ENCODE measurements around the gene CFLAR. TPM values are rescaled to one million over a fixed set of nuclear protein-coding genes. Genes with fewer than 3 reads are reported as not detected.
"Not testable (repeated sequence)": the region's sequence is repeated elsewhere in the genome, so short reads cannot be mapped to it uniquely, and the experiment has no call there.

CFLAR gene
- total RNA-seq, 1 donor from 2014 or later, result 47.5 TPM

DNA sequence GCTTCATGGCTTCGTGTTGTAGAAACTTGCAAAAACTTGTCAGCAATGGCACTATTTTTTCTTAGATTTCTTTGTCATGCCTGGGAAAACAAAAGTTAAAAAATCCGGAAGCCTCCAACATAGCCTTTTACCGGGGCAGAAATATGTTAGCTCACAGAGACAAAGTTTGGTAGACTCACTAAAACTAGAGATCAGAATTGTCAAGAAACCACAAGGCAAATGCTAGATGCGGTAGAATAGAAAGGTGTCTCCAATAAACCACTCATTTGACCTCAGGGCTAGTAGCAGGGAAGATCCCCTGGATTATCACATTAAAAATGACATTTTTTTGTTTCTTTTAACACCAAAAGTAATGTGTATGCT is 67.4 kb downstream of the CFLAR start:
- TF ChIP-seq, protein P1, sequence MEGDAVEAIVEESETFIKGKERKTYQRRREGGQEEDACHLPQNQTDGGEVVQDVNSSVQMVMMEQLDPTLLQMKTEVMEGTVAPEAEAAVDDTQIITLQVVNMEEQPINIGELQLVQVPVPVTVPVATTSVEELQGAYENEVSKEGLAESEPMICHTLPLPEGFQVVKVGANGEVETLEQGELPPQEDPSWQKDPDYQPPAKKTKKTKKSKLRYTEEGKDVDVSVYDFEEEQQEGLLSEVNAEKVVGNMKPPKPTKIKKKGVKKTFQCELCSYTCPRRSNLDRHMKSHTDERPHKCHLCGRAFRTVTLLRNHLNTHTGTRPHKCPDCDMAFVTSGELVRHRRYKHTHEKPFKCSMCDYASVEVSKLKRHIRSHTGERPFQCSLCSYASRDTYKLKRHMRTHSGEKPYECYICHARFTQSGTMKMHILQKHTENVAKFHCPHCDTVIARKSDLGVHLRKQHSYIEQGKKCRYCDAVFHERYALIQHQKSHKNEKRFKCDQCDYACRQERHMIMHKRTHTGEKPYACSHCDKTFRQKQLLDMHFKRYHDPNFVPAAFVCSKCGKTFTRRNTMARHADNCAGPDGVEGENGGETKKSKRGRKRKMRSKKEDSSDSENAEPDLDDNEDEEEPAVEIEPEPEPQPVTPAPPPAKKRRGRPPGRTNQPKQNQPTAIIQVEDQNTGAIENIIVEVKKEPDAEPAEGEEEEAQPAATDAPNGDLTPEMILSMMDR (IDR thresholded peaks at IDR 0.05; ENCODE audit: insufficient read depth, low read depth, low read length), result no peak
- TF ChIP-seq EZH2 (IDR thresholded peaks at IDR 0.05; ENCODE audit: insufficient read depth, low read length), result no peak
- Histone ChIP-seq H3K4me2 (ENCODE audit: low read length) (peak overlapping the region; percentile 38), H3K9ac (ENCODE audit: low read length) (no peak overlapping the region), H3K4me3 (ENCODE audit: insufficient read depth, low read depth, low read length) (peak overlapping the region; percentile 31), H3K36me3 (ENCODE audit: insufficient read depth, low read length) (no peaks in the 10 kb centered on the region), H3K9me3 (ENCODE audit: insufficient read depth, low read depth, low read length) (no peaks in the 10 kb centered on the region), H2AFZ (ENCODE audit: low read depth, low read length) (no peak overlapping the region), H4K20me1 (ENCODE audit: insufficient read depth, low read length) (no peaks in the 10 kb centered on the region), H3K27me3 (ENCODE audit: insufficient read depth, low read length) (no peaks in the 10 kb centered on the region), H3K4me1 (ENCODE audit: insufficient read depth, low read length) (no peaks in the 10 kb centered on the region), H3K79me2 (ENCODE audit: insufficient read depth, low read length) (no peaks in the 10 kb centered on the region), H3K27ac (ENCODE audit: low read depth, low read length) (no peak overlapping the region)
- peak overlapping the region; percentile 65 for H3K4me3 Mint-ChIP-seq (ENCODE audit: unreplicated experiment)
- H3K9me3 Mint-ChIP-seq (ENCODE audit: unreplicated experiment), result peaks cover 11% of the 10 kb centered on the region
- H3K4me1 Mint-ChIP-seq (ENCODE audit: low read depth, unreplicated experiment), result no peaks in the 10 kb centered on the region
- DNase-seq (ENCODE audit: low read depth) (no peak), FAIRE-seq (no peak)
- H3K27me3 Mint-ChIP-seq (ENCODE audit: low read depth, unreplicated experiment), result peaks cover 1% of the 10 kb centered on the region
- H3K36me3 Mint-ChIP-seq (ENCODE audit: low read depth, unreplicated experiment), result no peaks in the 10 kb centered on the region
- H3K27ac Mint-ChIP-seq (ENCODE audit: unreplicated experiment), result no peak overlapping the region

- H3K4me3 ChIP-seq (ENCODE audit: insufficient read depth, low read depth, low read length); H3K27ac Mint-ChIP-seq (ENCODE audit: unreplicated experiment); H3K4me1 ChIP-seq (ENCODE audit: insufficient read depth, low read length); H3K27me3 ChIP-seq (ENCODE audit: insufficient read depth, low read length); H3K36me3 Mint-ChIP-seq (ENCODE audit: low read depth, unreplicated experiment); H3K79me2 ChIP-seq (ENCODE audit: insufficient read depth, low read length); H2AFZ ChIP-seq (ENCODE audit: low read depth, low read length); H3K9ac ChIP-seq (ENCODE audit: low read length); H3K27me3 Mint-ChIP-seq (ENCODE audit: low read depth, unreplicated experiment); H4K20me1 ChIP-seq (ENCODE audit: insufficient read depth, low read length); H3K36me3 ChIP-seq (ENCODE audit: insufficient read depth, low read length); FAIRE-seq; DNase-seq (ENCODE audit: low read depth); H3K27ac ChIP-seq (ENCODE audit: low read depth, low read length); H3K4me2 ChIP-seq (ENCODE audit: low read length); H3K9me3 ChIP-seq (ENCODE audit: insufficient read depth, low read depth, low read length); H3K4me1 Mint-ChIP-seq (ENCODE audit: low read depth, unreplicated experiment): not testable (repeated sequence)
- Mint-ChIP-seq H3K9me3 (ENCODE audit: unreplicated experiment) (peaks cover 10% of the 10 kb centered on the region), H3K4me3 (ENCODE audit: unreplicated experiment) (peak overlapping the region; percentile 40)
Measured at GRCh38 chr2:201183835-201184234, 67.9 kb downstream of the CFLAR start.

GRCh38 chr2:201184248-201184647 is 68.3 kb downstream of the CFLAR start:
- H3K4me1 Mint-ChIP-seq (ENCODE audit: low read depth, unreplicated experiment); H3K27me3 Mint-ChIP-seq (ENCODE audit: low read depth, unreplicated experiment); H3K27me3 ChIP-seq (ENCODE audit: insufficient read depth, low read length); DNase-seq (ENCODE audit: low read depth); H2AFZ ChIP-seq (ENCODE audit: low read depth, low read length); FAIRE-seq; H3K79me2 ChIP-seq (ENCODE audit: insufficient read depth, low read length); H3K4me2 ChIP-seq (ENCODE audit: low read length); H3K36me3 ChIP-seq (ENCODE audit: insufficient read depth, low read length); H3K4me3 ChIP-seq (ENCODE audit: insufficient read depth, low read depth, low read length); H3K36me3 Mint-ChIP-seq (ENCODE audit: low read depth, unreplicated experiment); H4K20me1 ChIP-seq (ENCODE audit: insufficient read depth, low read length); H3K9me3 Mint-ChIP-seq (ENCODE audit: unreplicated experiment); H3K27ac ChIP-seq (ENCODE audit: low read depth, low read length); H3K9ac ChIP-seq (ENCODE audit: low read length); H3K9me3 ChIP-seq (ENCODE audit: insufficient read depth, low read depth, low read length); H3K4me1 ChIP-seq (ENCODE audit: insufficient read depth, low read length): not testable (repeated sequence)
- Mint-ChIP-seq H3K27ac (ENCODE audit: unreplicated experiment) (peak overlapping the region; percentile 26), H3K4me3 (ENCODE audit: unreplicated experiment) (peak overlapping the region; percentile 60)

GRCh38 chr2:201185863-201186262 is 69.9 kb downstream of the CFLAR start:
- H3K4me1 ChIP-seq (ENCODE audit: insufficient read depth, low read length), result no peaks in the 10 kb centered on the region
- no peaks in the 10 kb centered on the region for H3K36me3 ChIP-seq (ENCODE audit: insufficient read depth, low read length)
- no peak for DNase-seq (ENCODE audit: low read depth)
- no peak overlapping the region for H3K27ac ChIP-seq (ENCODE audit: low read depth, low read length)
- no peak overlapping the region for H2AFZ ChIP-seq (ENCODE audit: low read depth, low read length)
- H3K79me2 ChIP-seq (ENCODE audit: insufficient read depth, low read length), result no peaks in the 10 kb centered on the region
- H3K27me3 Mint-ChIP-seq (ENCODE audit: low read depth, unreplicated experiment), result peaks cover 1% of the 10 kb centered on the region
- H3K27ac Mint-ChIP-seq (ENCODE audit: unreplicated experiment), result no peak overlapping the region
- no peaks in the 10 kb centered on the region for H3K36me3 Mint-ChIP-seq (ENCODE audit: low read depth, unreplicated experiment)
- H3K4me1 Mint-ChIP-seq (ENCODE audit: low read depth, unreplicated experiment), result no peaks in the 10 kb centered on the region
- peaks cover 5% of the 10 kb centered on the region for H3K9me3 Mint-ChIP-seq (ENCODE audit: unreplicated experiment)
- H3K4me3 Mint-ChIP-seq (ENCODE audit: unreplicated experiment), result no peak overlapping the region
- no peak overlapping the region for H3K9ac ChIP-seq (ENCODE audit: low read length)
- no peaks in the 10 kb centered on the region for H3K9me3 ChIP-seq (ENCODE audit: insufficient read depth, low read depth, low read length)
- H4K20me1 ChIP-seq (ENCODE audit: insufficient read depth, low read length), result no peaks in the 10 kb centered on the region
- no peaks in the 10 kb centered on the region for H3K27me3 ChIP-seq (ENCODE audit: insufficient read depth, low read length)
- TF ChIP-seq, protein P1 (IDR thresholded peaks at IDR 0.05; ENCODE audit: insufficient read depth, low read depth, low read length), result no peak
- no peak for TF ChIP-seq EZH2 (IDR thresholded peaks at IDR 0.05; ENCODE audit: insufficient read depth, low read length)
- no peak overlapping the region for H3K4me3 ChIP-seq (ENCODE audit: insufficient read depth, low read depth, low read length)
- no peak for FAIRE-seq
- H3K4me2 ChIP-seq (ENCODE audit: low read length), result no peak overlapping the region

Data from astrocyte (in vitro differentiated cells and primary cell).